22Rv1 (cell line): ENCODE data around the gene AMBRA1.

Experiments
- ZFX ChIP-seq: fragments of 450-650 bp; IDR thresholded peaks from 2 replicates; pipeline ENCODE4 v1.6.1; 2017; ENCODE audit warnings: antibody characterized with exemption, borderline replicate concordance
- TF ChIP-seq, protein P1 (sequence below): fragments of 450-650 bp; IDR thresholded peaks from 2 replicates; pipeline ENCODE4 v1.5.1; 2017; ENCODE audit warnings: mild to moderate bottlenecking

DNA sequence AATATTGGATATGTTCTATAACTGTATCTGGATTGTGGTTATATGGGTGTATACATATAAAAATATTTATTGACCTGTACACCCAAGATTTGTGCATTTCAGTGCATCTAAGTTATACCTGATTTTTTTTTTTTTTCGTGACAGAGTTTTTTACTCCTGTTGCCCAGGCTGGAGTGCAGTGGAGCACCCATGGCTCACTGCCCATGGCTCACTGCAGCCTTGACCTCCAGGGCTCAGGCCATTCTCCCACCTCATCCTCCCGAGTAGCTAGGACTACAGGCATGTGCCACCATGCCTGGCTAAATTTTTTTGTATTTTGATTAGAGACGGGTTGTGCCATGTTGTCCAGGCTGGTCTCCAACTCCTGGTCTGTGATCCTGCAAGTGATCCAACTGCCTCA, 47.8 kb upstream of the AMBRA1 start:
- TF ChIP-seq, protein P1, sequence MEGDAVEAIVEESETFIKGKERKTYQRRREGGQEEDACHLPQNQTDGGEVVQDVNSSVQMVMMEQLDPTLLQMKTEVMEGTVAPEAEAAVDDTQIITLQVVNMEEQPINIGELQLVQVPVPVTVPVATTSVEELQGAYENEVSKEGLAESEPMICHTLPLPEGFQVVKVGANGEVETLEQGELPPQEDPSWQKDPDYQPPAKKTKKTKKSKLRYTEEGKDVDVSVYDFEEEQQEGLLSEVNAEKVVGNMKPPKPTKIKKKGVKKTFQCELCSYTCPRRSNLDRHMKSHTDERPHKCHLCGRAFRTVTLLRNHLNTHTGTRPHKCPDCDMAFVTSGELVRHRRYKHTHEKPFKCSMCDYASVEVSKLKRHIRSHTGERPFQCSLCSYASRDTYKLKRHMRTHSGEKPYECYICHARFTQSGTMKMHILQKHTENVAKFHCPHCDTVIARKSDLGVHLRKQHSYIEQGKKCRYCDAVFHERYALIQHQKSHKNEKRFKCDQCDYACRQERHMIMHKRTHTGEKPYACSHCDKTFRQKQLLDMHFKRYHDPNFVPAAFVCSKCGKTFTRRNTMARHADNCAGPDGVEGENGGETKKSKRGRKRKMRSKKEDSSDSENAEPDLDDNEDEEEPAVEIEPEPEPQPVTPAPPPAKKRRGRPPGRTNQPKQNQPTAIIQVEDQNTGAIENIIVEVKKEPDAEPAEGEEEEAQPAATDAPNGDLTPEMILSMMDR, result no peak
- no peak for TF ChIP-seq ZFX
